ENCODE results near the gene CRYM.
"Not testable (repeated sequence)": the region's sequence is repeated elsewhere in the genome, so short reads cannot be mapped to it uniquely, and the experiment has no call there.

The CRYM gene

DNA sequence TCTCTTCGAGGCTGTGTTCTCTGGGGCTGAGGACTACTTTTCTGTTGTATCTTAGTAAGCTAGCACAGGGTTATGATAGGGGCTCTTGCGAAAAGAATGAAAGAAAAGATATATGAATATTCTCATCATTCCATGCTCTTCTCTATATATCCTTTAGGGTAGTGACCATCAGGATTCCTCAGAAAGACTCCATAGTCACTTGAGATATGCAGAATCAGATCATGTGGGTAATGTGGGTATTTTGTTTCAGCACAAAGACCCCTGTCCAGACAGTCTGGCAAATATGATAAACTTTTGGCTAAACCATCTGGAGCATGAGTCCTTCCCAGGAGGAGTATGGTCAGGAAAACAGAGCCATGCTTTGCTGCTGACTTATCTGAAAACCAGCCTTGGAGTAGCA lies 21.5 kb downstream of the CRYM start:
- Mint-ChIP-seq H3K9me3 (no peaks in the 10 kb centered on the region), H3K27me3 (ENCODE audit: low read depth) (no peaks in the 10 kb centered on the region), H3K4me1 (peaks cover 6% of the 10 kb centered on the region), H3K36me3 (ENCODE audit: low read depth) (no peaks in the 10 kb centered on the region), H3K27ac (no peak overlapping the region), H3K4me3 (no peak overlapping the region)
- TF ChIP-seq CTCF (IDR thresholded peaks at IDR 0.05; ENCODE audit: unreplicated experiment in 3 of 3) = no peak

GRCh38 chr16:21253470-21253869 lies 24.6 kb downstream of the CRYM start:
- no peak overlapping the region for H3K4me3 Mint-ChIP-seq
- no peaks in the 10 kb centered on the region for H3K9me3 Mint-ChIP-seq
- H3K27ac Mint-ChIP-seq = no peak overlapping the region
- no peak for TF ChIP-seq CTCF (IDR thresholded peaks at IDR 0.05; ENCODE audit: unreplicated experiment in 3 of 3)
- H3K36me3 Mint-ChIP-seq (ENCODE audit: low read depth) = no peaks in the 10 kb centered on the region
- H3K27me3 Mint-ChIP-seq (ENCODE audit: low read depth) = no peaks in the 10 kb centered on the region
- H3K4me1 Mint-ChIP-seq = no peaks in the 10 kb centered on the region

GRCh38 chr16:21250072-21250923 lies 27.8 kb downstream of the CRYM start:
- no peaks in the 10 kb centered on the region for H3K27me3 Mint-ChIP-seq (ENCODE audit: low read depth)
- H3K4me3 Mint-ChIP-seq = no peak overlapping the region
- no peak overlapping the region for H3K27ac Mint-ChIP-seq
- no peaks in the 10 kb centered on the region for H3K36me3 Mint-ChIP-seq (ENCODE audit: low read depth)
- no peaks in the 10 kb centered on the region for H3K4me1 Mint-ChIP-seq
- H3K9me3 Mint-ChIP-seq = no peaks in the 10 kb centered on the region
- TF ChIP-seq CTCF (IDR thresholded peaks at IDR 0.05; ENCODE audit: unreplicated experiment in 3 of 3) = no peak

DNA sequence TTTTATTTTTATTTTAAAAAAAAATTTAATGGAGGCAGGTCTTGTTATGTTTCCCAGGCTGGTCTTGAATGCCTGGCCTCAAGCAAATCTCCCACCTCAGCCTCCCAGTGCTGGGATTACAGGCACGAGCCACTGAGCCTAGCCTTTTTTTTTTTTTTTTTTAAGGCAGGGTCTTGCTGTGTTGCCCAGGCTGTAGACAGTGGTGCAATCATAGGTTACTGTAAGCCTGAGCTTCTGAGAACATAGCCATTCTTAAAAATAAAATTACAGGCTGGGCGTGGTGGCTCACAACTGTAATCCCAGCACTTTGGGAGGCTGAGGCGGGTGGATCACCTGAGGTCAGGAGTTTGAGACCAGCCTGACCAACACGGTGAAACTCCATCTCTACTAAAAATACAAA lies 29.9 kb downstream of the CRYM start:
- not testable (repeated sequence) for H3K27me3 Mint-ChIP-seq (ENCODE audit: low read depth); H3K27ac Mint-ChIP-seq; H3K9me3 Mint-ChIP-seq; H3K36me3 Mint-ChIP-seq (ENCODE audit: low read depth); H3K4me3 Mint-ChIP-seq
- H3K4me1 Mint-ChIP-seq = peaks cover 10% of the 10 kb centered on the region

- Mint-ChIP-seq H3K27ac (peak overlapping the region in 2 of 3 experiments; percentile 4 to 29), H3K27me3 (ENCODE audit: low read depth) (no peaks in the 10 kb centered on the region), H3K9me3 (no peaks in the 10 kb centered on the region), H3K4me1 (peaks cover 18% of the 10 kb centered on the region), H3K4me3 (no peak overlapping the region), H3K36me3 (ENCODE audit: low read depth) (no peaks in the 10 kb centered on the region)
- TF ChIP-seq CTCF (IDR thresholded peaks at IDR 0.05; ENCODE audit: unreplicated experiment in 3 of 3) = no peak
These were observed 33.4 kb downstream of the CRYM start for GRCh38 chr16:21244518-21245215.

GRCh38 chr16:21242756-21243155 lies 35.3 kb downstream of the CRYM start:
- H3K27ac Mint-ChIP-seq = peak overlapping the region in 1 of 3 experiments; percentile 44
- H3K4me3 Mint-ChIP-seq = no peak overlapping the region
- TF ChIP-seq CTCF (IDR thresholded peaks at IDR 0.05; ENCODE audit: unreplicated experiment in 3 of 3) = no peak
- peaks cover 18% of the 10 kb centered on the region for H3K4me1 Mint-ChIP-seq
- no peaks in the 10 kb centered on the region for H3K27me3 Mint-ChIP-seq (ENCODE audit: low read depth)
- no peaks in the 10 kb centered on the region for H3K36me3 Mint-ChIP-seq (ENCODE audit: low read depth)
- no peaks in the 10 kb centered on the region for H3K9me3 Mint-ChIP-seq

All from nephron (organoid).